GM12873 (cell line): ENCODE results near the gene NUDT17.

Experiments
- TF ChIP-seq, protein P1 (sequence below): IDR thresholded peaks from 2 replicates; pipeline ENCODE4 v1.5.1; 2012; ENCODE audit warnings: low read depth, mild to moderate bottlenecking, moderate library complexity, low read length, control low read depth; ENCODE audit not compliant: insufficient read depth; ENCODE audit errors: missing control alignments

NUDT17 gene, protein sequence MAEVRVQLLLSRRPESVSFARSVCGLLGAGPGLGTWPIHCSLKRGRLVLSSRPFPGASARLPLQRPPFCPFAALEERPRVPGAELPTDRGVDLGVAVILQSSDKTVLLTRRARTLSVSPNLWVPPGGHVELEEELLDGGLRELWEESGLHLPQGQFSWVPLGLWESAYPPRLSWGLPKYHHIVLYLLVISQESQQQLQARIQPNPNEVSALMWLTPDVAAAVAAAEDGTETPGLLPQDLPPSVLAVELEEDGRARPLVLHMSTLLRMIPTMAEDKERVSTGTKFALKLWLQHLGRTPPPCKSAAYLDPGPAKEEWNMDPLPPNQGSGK

DNA sequence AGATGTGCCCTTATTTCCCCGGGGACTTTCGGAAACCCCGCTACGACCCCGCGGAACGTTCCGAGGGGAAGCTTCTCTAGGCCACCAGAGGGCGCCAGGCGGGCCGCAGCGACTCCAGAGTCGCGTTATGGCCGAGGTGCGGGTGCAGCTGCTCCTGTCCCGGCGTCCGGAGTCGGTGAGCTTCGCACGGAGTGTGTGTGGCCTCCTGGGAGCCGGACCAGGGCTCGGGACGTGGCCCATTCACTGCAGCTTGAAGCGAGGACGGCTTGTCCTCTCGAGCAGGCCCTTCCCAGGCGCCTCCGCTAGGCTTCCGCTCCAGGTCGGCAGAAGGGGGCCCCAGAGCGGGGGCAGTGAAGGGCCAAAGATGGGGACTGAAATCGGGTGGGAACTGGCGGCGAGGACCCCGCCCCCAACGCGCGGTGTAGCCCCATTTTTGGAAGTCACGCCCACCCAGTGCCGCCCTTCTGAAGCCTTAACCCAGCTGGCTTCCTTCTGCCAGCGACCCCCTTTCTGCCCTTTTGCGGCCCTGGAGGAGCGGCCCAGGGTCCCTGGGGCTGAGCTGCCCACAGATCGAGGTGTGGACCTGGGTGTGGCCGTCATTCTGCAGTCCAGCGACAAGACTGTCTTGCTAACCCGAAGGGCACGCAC, at the start of gene NUDT17:
Gene NUDT17, plus strand, starts transcription at position 117 of the 648 bp plus-strand sequence. Its CDS starts 11 bp downstream, at position 128.
- TF ChIP-seq, protein P1, sequence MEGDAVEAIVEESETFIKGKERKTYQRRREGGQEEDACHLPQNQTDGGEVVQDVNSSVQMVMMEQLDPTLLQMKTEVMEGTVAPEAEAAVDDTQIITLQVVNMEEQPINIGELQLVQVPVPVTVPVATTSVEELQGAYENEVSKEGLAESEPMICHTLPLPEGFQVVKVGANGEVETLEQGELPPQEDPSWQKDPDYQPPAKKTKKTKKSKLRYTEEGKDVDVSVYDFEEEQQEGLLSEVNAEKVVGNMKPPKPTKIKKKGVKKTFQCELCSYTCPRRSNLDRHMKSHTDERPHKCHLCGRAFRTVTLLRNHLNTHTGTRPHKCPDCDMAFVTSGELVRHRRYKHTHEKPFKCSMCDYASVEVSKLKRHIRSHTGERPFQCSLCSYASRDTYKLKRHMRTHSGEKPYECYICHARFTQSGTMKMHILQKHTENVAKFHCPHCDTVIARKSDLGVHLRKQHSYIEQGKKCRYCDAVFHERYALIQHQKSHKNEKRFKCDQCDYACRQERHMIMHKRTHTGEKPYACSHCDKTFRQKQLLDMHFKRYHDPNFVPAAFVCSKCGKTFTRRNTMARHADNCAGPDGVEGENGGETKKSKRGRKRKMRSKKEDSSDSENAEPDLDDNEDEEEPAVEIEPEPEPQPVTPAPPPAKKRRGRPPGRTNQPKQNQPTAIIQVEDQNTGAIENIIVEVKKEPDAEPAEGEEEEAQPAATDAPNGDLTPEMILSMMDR: peak; percentile 93

DNA sequence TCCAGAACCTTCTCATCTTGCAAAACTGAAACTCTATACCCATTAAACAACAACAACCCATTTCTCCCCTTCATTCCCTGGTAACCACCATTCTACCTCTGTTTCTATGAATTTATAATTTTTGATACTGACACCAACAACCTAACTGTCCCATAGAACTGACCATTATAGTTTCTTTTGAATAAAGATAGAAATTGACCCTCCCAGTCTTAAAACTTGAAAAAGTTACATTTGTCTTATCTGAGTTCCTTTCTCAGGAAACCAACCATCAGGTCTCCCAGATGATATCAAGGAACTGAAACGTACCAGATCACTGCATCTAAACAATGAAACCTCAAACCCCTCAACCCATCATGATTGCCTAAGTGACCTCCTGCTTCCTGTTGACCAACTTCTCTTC, 48.7 kb upstream of the NUDT17 start:
- TF ChIP-seq, protein P1: no peak

DNA sequence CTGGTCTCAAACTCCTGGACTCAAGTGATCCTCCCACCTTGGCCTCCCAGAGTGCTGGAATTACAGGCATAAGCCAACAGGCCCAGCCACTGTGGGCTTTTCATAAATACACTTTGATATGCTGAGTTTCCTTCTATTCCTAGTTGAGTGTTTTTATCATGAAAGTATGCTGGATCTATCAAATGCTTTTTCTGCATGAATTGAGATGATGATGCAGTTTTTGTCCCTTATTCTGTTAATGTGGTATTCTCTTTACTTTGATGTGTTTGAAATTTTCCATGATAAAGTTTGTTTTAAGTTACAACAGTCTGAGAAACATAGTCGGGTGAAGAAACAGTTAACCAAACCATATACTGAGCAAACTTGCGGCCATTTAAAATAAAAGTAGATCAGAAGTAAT, 45.6 kb upstream of the NUDT17 start:
- TF ChIP-seq, protein P1: no peak

DNA sequence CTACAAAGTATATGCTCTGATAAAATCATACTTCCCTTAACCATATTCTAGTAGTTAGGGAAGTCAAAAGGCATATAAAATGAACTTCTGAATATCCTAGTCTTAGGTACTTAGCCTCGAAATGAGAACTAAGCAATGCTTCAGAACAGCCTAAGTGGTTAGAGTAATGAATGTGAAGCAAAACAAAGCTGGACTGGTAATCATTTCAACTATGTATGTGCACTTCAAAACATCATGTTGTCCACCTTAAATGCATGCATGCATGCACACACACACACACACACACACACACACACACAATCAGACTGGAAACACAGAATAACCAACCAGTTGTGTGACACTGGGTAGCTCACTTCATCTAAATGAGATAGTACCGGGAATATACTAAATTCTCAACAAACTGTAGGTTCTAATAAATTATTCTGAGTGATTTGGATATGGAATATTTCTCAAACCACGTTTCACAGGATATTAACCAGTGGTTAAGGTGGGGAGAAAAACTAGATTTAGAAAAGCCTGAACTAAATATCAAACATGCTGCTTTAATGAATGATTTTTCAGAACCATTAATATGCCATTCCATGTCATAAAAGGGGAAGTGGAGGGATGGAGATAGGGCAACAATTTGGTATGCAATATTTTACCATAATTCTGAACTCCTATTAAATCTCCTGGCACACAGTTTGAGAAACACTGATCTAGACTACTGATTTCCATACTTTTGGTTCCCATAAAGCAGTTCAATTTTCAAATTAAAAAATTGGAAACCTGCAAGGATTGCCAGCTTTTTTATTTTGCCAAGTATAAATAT, 41.0 kb upstream of the NUDT17 start:
- TF ChIP-seq, protein P1: no peak

DNA sequence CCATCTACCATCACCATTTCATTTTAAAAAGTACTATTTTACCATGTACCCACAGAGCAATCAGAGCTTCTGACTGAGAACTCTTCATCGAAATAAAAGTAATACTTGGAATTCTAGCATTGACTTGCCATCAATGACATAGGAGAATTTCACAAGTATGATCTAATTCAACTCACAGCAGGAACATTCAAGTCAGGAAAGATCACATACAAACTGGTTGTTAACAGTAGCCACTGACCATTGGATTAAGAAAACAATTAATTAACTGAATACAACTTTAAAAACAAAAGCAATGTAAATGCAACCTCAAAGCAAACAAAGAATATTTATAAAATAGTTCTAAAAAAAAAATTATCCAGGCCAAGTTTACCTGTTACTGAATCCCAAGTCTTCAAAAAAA, 40.4 kb upstream of the NUDT17 start:
- TF ChIP-seq, protein P1: no peak

DNA sequence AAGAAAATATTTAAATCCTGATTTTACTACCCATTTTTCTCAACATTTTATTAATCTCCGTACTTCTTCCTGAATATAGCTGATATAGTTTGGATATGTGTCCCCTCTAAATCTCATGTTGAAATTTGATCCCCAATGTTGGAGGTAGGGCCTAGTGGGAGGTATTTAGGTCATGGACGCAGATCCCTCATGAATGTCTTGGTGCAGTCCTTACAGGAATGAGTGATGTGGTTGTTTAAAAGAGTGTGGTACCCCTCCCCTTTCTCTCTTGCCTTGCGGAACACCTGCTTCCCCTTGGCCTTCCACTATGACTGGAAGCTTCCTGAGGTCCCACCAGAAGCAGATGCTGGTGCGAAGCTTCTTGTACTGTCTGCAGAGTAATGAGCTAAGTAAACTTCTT, 39.0 kb upstream of the NUDT17 start:
- TF ChIP-seq, protein P1: no peak

DNA sequence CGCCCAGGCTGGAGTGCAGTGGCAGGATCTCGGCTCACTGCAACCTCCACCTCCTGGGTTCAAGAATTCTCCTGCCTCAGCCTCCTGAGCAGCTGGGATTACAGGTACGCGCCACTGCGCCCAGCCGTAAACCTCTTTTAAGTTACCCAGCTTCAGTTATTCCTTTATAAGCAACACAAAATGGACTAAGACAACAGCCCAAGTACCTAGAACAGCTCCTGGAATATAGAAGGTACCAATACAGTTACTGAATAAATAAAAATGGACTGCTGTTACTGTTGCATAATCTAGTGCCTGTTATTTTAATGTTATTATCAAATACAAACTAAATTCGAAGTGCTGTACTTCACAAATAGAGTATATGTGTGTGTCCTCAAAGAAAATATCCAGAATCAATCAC, 38.6 kb upstream of the NUDT17 start:
- TF ChIP-seq, protein P1: no peak
